WTC11 (cell line): ENCODE measurements around the gene CNTLN. TPM values are rescaled to one million over a fixed set of nuclear protein-coding genes. Genes with fewer than 3 reads are reported as not detected.

Source experiments
- ATAC-seq: fragments of 200-7000 bp; cut with Tn5 transposase; 2 replicates; pipeline ENCODE4 v1.10.0; 2021; ENCODE audit warnings: mild to moderate bottlenecking, moderate library complexity
- CTCF ChIA-PET: fragments of 300-600 bp; sonication (Branson Sonifier 250); formaldehyde crosslinking; loops from one replicate; lab custom pipeline; 2021; ENCODE audit warnings: antibody characterized with exemption; lab: Charles Lee
- POLR2A ChIA-PET: fragments of 350-600 bp; sonication (Branson Sonifier 250); formaldehyde crosslinking; loops from one replicate; lab custom pipeline; 2021; ENCODE audit warnings: antibody characterized with exemption; lab: Charles Lee
- DNase-seq: peaks from one replicate; pipeline ENCODE4 v3.0.0; 2021; ENCODE audit warnings: low spot score
- H3K27ac Mint-ChIP-seq: 2 replicates; pipeline ENCODE4 v1.8.0; 2021; ENCODE audit warnings: mixed read lengths
- H3K27me3 Mint-ChIP-seq: 2 replicates; pipeline ENCODE4 v1.8.0; 2021; ENCODE audit warnings: low read depth, mild to moderate bottlenecking, moderate library complexity, mixed read lengths
- H3K36me3 Mint-ChIP-seq: 2 replicates; pipeline ENCODE4 v1.8.0; 2021; ENCODE audit warnings: mixed read lengths
- H3K4me1 Mint-ChIP-seq: 2 replicates; pipeline ENCODE4 v1.8.0; 2022; ENCODE audit warnings: mixed read lengths
- H3K4me3 Mint-ChIP-seq: 2 replicates; pipeline ENCODE4 v1.8.0; 2021; ENCODE audit warnings: mild to moderate bottlenecking, moderate library complexity, mixed read lengths
- H3K9me3 Mint-ChIP-seq: 2 replicates; pipeline ENCODE4 v1.8.0; 2021; ENCODE audit warnings: mixed read lengths
- ELF4 ChIP-seq: sonication (generic); formaldehyde crosslinking; IDR thresholded peaks from 2 replicates; pipeline ENCODE4 v1.8.1; 2022; ENCODE audit warnings: low read depth, mild to moderate bottlenecking, moderate library complexity, missing genetic modification reagents
- GABPB1 ChIP-seq: sonication (generic); formaldehyde crosslinking; IDR thresholded peaks from 2 replicates; pipeline ENCODE4 v1.8.1; 2023; ENCODE audit warnings: mild to moderate bottlenecking, missing genetic modification reagents
- JUN ChIP-seq: sonication (generic); formaldehyde crosslinking; IDR thresholded peaks from 2 replicates; pipeline ENCODE4 v1.8.0; 2023; ENCODE audit warnings: mild to moderate bottlenecking, missing genetic modification reagents
- NFYB ChIP-seq: sonication (generic); formaldehyde crosslinking; conservative IDR thresholded peaks from 2 replicates; pipeline ENCODE4 v1.8.0; 2022; ENCODE audit warnings: low read depth, missing genetic modification reagents
- TEAD1 ChIP-seq: sonication (generic); formaldehyde crosslinking; IDR thresholded peaks from 2 replicates; pipeline ENCODE4 v1.8.0; 2022; ENCODE audit warnings: mild to moderate bottlenecking, missing genetic modification reagents
- TEAD4 ChIP-seq: sonication (generic); formaldehyde crosslinking; IDR thresholded peaks from 2 replicates; pipeline ENCODE4 v1.8.0; 2022; ENCODE audit warnings: mild to moderate bottlenecking, missing genetic modification reagents
- ZBTB21 ChIP-seq: sonication (generic); formaldehyde crosslinking; IDR thresholded peaks from 2 replicates; pipeline ENCODE4 v1.8.1; 2023; ENCODE audit warnings: mild to moderate bottlenecking, missing genetic modification reagents, borderline replicate concordance
- ZNF121 ChIP-seq: sonication (generic); formaldehyde crosslinking; IDR thresholded peaks from 2 replicates; pipeline ENCODE4 v1.8.0; 2023; ENCODE audit warnings: missing genetic modification reagents
- ZNF317 ChIP-seq: sonication (generic); formaldehyde crosslinking; IDR thresholded peaks from 2 replicates; pipeline ENCODE4 v1.8.1; 2023; ENCODE audit warnings: low read depth, mild to moderate bottlenecking, moderate library complexity, missing genetic modification reagents, borderline replicate concordance
- total RNA-seq: library from RNA; stranded (reverse); gene quantifications from 3 replicates; pipeline ENCODE4 v1.2.3, GENCODE V29; 2021
- TF ChIP-seq, protein P1 (sequence below): sonication (generic); formaldehyde crosslinking; IDR thresholded peaks from 2 replicates; pipeline ENCODE4 v1.8.0; 2022; ENCODE audit warnings: mild to moderate bottlenecking, missing genetic modification reagents
- TF ChIP-seq, protein P2 (sequence below): sonication (generic); formaldehyde crosslinking; IDR thresholded peaks from 2 replicates; pipeline ENCODE4 v1.8.1; 2023; ENCODE audit warnings: mild to moderate bottlenecking, missing genetic modification reagents, borderline replicate concordance
- TF ChIP-seq, protein P3 (sequence below): fragments of 250-450 bp; sonication (Bioruptor Pico); IDR thresholded peaks from 2 replicates; pipeline ENCODE4 v1.9.0; 2021; ENCODE audit warnings: mild to moderate bottlenecking
- TF ChIP-seq, protein P4 (sequence below): sonication (generic); formaldehyde crosslinking; IDR thresholded peaks from 2 replicates; pipeline ENCODE4 v1.8.1; 2023; ENCODE audit warnings: mild to moderate bottlenecking, missing genetic modification reagents, moderate library complexity

CNTLN gene
- total RNA-seq, 1 experiment from 2014 or later: 13.4 TPM

DNA sequence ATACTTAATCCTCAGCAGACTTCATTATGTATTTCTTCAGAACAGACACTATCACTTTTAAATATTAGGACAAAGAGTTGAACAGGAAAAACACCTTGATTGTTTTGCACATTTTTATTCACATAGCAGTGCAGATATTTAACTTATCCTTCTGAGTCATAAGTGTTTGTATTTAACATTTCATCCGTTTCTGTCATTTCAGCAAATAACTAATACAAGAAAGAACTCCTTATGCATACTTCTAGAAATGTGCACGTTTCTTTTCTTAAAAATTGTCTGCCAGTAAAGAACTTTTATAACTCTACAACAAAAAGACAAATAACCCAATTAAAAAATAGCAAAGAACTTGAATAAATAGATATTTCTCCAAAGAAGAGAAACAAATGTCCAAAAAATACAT is 3.3 kb upstream of the CNTLN start:
- CTCF ChIA-PET: no interaction called here
- no peak overlapping the region for H3K27ac Mint-ChIP-seq
- POLR2A ChIA-PET: no interaction called here
- H3K4me3 Mint-ChIP-seq: no peak overlapping the region
- H3K4me1 Mint-ChIP-seq: peaks cover 18% of the 10 kb centered on the region
- no peaks in the 10 kb centered on the region for H3K36me3 Mint-ChIP-seq
- DNase-seq: no peak
- TF ChIP-seq TEAD4 (CRISPR knock-in tag) (no peak), ZNF317 (CRISPR knock-in tag) (no peak), ZBTB21 (no peak), ZNF121 (CRISPR knock-in tag) (no peak), GABPB1 (no peak), TEAD1 (CRISPR knock-in tag) (no peak)
- TF ChIP-seq, protein P1, sequence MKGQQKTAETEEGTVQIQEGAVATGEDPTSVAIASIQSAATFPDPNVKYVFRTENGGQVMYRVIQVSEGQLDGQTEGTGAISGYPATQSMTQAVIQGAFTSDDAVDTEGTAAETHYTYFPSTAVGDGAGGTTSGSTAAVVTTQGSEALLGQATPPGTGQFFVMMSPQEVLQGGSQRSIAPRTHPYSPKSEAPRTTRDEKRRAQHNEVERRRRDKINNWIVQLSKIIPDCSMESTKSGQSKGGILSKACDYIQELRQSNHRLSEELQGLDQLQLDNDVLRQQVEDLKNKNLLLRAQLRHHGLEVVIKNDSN (CRISPR knock-in tag): no peak
- TF ChIP-seq, protein P2, sequence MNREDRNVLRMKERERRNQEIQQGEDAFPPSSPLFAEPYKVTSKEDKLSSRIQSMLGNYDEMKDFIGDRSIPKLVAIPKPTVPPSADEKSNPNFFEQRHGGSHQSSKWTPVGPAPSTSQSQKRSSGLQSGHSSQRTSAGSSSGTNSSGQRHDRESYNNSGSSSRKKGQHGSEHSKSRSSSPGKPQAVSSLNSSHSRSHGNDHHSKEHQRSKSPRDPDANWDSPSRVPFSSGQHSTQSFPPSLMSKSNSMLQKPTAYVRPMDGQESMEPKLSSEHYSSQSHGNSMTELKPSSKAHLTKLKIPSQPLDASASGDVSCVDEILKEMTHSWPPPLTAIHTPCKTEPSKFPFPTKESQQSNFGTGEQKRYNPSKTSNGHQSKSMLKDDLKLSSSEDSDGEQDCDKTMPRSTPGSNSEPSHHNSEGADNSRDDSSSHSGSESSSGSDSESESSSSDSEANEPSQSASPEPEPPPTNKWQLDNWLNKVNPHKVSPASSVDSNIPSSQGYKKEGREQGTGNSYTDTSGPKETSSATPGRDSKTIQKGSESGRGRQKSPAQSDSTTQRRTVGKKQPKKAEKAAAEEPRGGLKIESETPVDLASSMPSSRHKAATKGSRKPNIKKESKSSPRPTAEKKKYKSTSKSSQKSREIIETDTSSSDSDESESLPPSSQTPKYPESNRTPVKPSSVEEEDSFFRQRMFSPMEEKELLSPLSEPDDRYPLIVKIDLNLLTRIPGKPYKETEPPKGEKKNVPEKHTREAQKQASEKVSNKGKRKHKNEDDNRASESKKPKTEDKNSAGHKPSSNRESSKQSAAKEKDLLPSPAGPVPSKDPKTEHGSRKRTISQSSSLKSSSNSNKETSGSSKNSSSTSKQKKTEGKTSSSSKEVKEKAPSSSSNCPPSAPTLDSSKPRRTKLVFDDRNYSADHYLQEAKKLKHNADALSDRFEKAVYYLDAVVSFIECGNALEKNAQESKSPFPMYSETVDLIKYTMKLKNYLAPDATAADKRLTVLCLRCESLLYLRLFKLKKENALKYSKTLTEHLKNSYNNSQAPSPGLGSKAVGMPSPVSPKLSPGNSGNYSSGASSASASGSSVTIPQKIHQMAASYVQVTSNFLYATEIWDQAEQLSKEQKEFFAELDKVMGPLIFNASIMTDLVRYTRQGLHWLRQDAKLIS (CRISPR knock-in tag): no peak
- TF ChIP-seq, all 79 proteins: peak for 0
- no peaks in the 10 kb centered on the region for H3K9me3 Mint-ChIP-seq
- H3K27me3 Mint-ChIP-seq: peaks cover 18% of the 10 kb centered on the region
- ATAC-seq: no peak

DNA sequence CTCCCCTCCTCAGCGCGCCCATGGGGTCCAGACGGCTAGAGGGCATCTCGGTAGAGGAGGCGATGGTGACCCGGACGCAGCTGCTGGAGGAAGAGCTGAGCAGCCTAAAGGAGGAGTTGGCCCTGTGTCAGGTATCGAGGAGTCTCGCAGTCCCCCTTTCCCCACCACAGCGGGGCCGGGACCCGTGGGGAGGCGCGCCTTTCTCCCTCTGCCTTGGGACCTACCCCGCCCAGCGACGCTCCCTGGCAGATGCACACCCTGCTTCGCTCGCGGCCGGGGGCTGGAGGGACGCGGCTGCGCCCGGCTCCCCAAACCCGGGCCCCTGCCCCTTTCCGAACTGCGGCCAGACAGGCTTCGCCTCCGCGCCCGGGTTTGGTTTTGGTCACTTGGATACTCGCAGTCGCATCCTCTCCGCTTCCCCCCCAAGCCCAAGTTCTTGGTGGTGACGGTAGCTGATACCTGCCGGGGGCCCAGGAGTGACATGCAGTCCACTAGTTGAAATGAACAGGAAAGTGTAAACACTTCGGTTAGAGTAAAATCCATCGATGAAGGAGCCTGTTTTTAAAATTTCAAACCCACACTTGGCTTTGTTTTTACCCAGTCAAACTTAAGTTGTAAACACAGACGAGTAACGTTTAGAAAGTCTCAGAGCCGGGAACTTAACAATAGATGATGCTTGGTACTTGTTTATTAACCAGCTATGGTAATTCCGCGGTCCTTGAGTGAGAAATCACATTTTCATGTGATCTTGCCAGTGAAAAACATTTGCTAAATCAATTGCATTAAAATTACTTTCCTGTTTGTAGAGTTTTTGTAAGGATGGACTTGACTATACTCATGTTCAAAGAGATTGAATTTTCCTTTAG is 688 bp downstream of the CNTLN start:
- Mint-ChIP-seq H3K27me3 (peaks cover 18% of the 10 kb centered on the region), H3K9me3 (no peaks in the 10 kb centered on the region), H3K4me1 (peaks cover 20% of the 10 kb centered on the region), H3K27ac (peak overlapping the region; percentile 86), H3K4me3 (peak overlapping the region; percentile 87), H3K36me3 (no peaks in the 10 kb centered on the region)
- CTCF ChIA-PET: interaction anchor here (1.6 to 1.7 kb wide), 3 partner anchors 19 to 267 kb away, joined by 3 to 7 read pairs (median 5); no protein-coding TSS in a partner anchor
- peak; percentile 57 for DNase-seq
- ATAC-seq: peak; percentile 78
- TF ChIP-seq NFYB (CRISPR knock-in tag) (no peak), ELF4 (CRISPR knock-in tag) (no peak), JUN (CRISPR knock-in tag) (0 out of 2 replicates have a peak, but pooled peaks have one; percentile 6)
- TF ChIP-seq, protein P3, sequence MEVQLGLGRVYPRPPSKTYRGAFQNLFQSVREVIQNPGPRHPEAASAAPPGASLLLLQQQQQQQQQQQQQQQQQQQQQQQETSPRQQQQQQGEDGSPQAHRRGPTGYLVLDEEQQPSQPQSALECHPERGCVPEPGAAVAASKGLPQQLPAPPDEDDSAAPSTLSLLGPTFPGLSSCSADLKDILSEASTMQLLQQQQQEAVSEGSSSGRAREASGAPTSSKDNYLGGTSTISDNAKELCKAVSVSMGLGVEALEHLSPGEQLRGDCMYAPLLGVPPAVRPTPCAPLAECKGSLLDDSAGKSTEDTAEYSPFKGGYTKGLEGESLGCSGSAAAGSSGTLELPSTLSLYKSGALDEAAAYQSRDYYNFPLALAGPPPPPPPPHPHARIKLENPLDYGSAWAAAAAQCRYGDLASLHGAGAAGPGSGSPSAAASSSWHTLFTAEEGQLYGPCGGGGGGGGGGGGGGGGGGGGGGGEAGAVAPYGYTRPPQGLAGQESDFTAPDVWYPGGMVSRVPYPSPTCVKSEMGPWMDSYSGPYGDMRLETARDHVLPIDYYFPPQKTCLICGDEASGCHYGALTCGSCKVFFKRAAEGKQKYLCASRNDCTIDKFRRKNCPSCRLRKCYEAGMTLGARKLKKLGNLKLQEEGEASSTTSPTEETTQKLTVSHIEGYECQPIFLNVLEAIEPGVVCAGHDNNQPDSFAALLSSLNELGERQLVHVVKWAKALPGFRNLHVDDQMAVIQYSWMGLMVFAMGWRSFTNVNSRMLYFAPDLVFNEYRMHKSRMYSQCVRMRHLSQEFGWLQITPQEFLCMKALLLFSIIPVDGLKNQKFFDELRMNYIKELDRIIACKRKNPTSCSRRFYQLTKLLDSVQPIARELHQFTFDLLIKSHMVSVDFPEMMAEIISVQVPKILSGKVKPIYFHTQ (CRISPR knock-in tag): no peak
- TF ChIP-seq, protein P4, sequence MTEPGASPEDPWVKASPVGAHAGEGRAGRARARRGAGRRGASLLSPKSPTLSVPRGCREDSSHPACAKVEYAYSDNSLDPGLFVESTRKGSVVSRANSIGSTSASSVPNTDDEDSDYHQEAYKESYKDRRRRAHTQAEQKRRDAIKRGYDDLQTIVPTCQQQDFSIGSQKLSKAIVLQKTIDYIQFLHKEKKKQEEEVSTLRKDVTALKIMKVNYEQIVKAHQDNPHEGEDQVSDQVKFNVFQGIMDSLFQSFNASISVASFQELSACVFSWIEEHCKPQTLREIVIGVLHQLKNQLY (CRISPR knock-in tag): 0 out of 2 replicates have a peak, but pooled peaks have one; percentile 9
- POLR2A ChIA-PET: interaction anchor here (0.5 kb wide), 1 partner anchor 95 kb away, joined by 3 read pairs; no protein-coding TSS in a partner anchor
